Liver (tissue), 9 donors: ENCODE measurements around the gene ZNF423. TPM values are rescaled to one million over a fixed set of nuclear protein-coding genes. Genes with fewer than 3 reads are reported as not detected.

ENCODE experiments used
- DNase-seq: peaks from one replicate; pipeline ENCODE4 v3.0.0-alpha.2; 2017; ENCODE audit warnings: low spot score
- H3K27ac ChIP-seq, 2 donors: one replicate each; pipeline ENCODE4 v1.7.0; 2013; ENCODE audit warnings: inconsistent platforms in 2 of 2, low read length in 2 of 2, control low read depth in 1 of 2, low read depth in 1 of 2, mild to moderate bottlenecking in 1 of 2
- H3K27me3 ChIP-seq, 4 donors: one replicate each; pipeline versions ENCODE4 v1.6.1 to v1.7.0; 2013; ENCODE audit warnings: low read length in 3 of 4, inconsistent platforms in 1 of 4, mild to moderate bottlenecking in 1 of 4, moderate library complexity in 1 of 4; ENCODE audit not compliant: control insufficient read depth in 4 of 4, insufficient read depth in 4 of 4
- H3K36me3 ChIP-seq, 4 donors: one replicate each; pipeline versions ENCODE4 v1.6.1 to v1.7.0; 2013; ENCODE audit warnings: low read length in 3 of 4, mild to moderate bottlenecking in 3 of 4, low read depth in 1 of 4, moderate library complexity in 1 of 4; ENCODE audit not compliant: control insufficient read depth in 4 of 4, insufficient read depth in 3 of 4
- H3K4me1 ChIP-seq, 4 donors: one replicate each; pipeline versions ENCODE4 v1.6.1 to v1.7.0; 2013; ENCODE audit warnings: low read length in 3 of 4, mild to moderate bottlenecking in 3 of 4, moderate library complexity in 1 of 4; ENCODE audit not compliant: control insufficient read depth in 4 of 4, insufficient read depth in 4 of 4
- H3K4me3 ChIP-seq, 3 donors: one replicate each; pipeline versions ENCODE4 v1.6.1 to v1.7.0; 2013; ENCODE audit warnings: low read length in 3 of 3, control low read depth in 1 of 3, low read depth in 1 of 3, mild to moderate bottlenecking in 1 of 3
- H3K9ac ChIP-seq, 2 donors: one replicate each; pipeline ENCODE4 v1.7.0; 2013; ENCODE audit warnings: low read length in 2 of 2, mild to moderate bottlenecking in 2 of 2, moderate library complexity in 2 of 2, control low read depth in 1 of 2, low read depth in 1 of 2
- H3K9me3 ChIP-seq, 4 donors: one replicate each; pipeline versions ENCODE4 v1.6.1 to v1.7.0; 2013; ENCODE audit warnings: low read length in 3 of 4; ENCODE audit not compliant: control insufficient read depth in 4 of 4
- EGR1 ChIP-seq, 2 donors: IDR thresholded peaks; 2 replicates each; pipeline ENCODE4 v1.6.1; 2016 to 2018; ENCODE audit warnings: antibody characterized with exemption in 2 of 2, low read depth in 2 of 2
- FOXA2 ChIP-seq: IDR thresholded peaks from 2 replicates; pipeline ENCODE4 v1.6.1; 2016; ENCODE audit warnings: antibody characterized with exemption
- GABPA ChIP-seq, 2 donors: IDR thresholded peaks in 1 of 2; conservative IDR thresholded peaks in 1 of 2; 2 replicates each; pipeline ENCODE4 v1.6.1; 2016; ENCODE audit warnings: antibody characterized with exemption in 2 of 2, mild to moderate bottlenecking in 1 of 2, moderate library complexity in 1 of 2
- NR2F2 ChIP-seq: IDR thresholded peaks from 2 replicates; pipeline ENCODE4 v1.6.1; 2016; ENCODE audit warnings: antibody characterized with exemption
- RAD21 ChIP-seq, 2 donors: IDR thresholded peaks; 2 replicates each; pipeline ENCODE4 v1.6.1; 2016; ENCODE audit warnings: antibody characterized with exemption in 2 of 2, mild to moderate bottlenecking in 2 of 2
- SP1 ChIP-seq: IDR thresholded peaks from 2 replicates; pipeline ENCODE4 v1.6.1; 2018; ENCODE audit warnings: antibody characterized with exemption, mild to moderate bottlenecking
- WGBS: extraction: QIAGEN DNeasy Blood & Tissue Kit; methylation state at CpG from one replicate; pipeline ENCODE4 v1.1.7; 2013; 5-methylcytosine and 5-hydroxymethylcytosine counted together
- polyA plus RNA-seq, 2 donors: library from polyadenylated mRNA; stranded (reverse) in 1 of 2; unstranded in 1 of 2; fragments of 200-250 nt in 1 of 2; fragments of >200 nt in 1 of 2; fragmentation: Nextera tagmentation in 1 of 2; extraction: Ambion mirVana in 1 of 2; gene quantifications; one replicate each; pipeline versions ENCODE4 v1.2.1 to v1.2.3, GENCODE V29; 2013 to 2015
- total RNA-seq, 2 donors: library from RNA; depleted of rRNA; stranded (reverse); fragments of >200 nt; gene quantifications; one replicate each; pipeline ENCODE4 v1.2.3, GENCODE V29; 2014
- TF ChIP-seq, protein P1 (sequence below): IDR thresholded peaks from 2 replicates; pipeline ENCODE4 v1.6.1; 2016; ENCODE audit warnings: antibody characterized with exemption
- TF ChIP-seq, protein P2 (sequence below): IDR thresholded peaks from 2 replicates; pipeline ENCODE4 v1.6.1; 2016; ENCODE audit warnings: antibody characterized with exemption, mild to moderate bottlenecking
- TF ChIP-seq, protein P3 (sequence below): IDR thresholded peaks from 2 replicates; pipeline ENCODE4 v1.6.1; 2016; ENCODE audit warnings: antibody characterized with exemption
- TF ChIP-seq, protein P4 (sequence below): IDR thresholded peaks from 2 replicates; pipeline ENCODE4 v1.6.1; 2016; ENCODE audit warnings: antibody characterized with exemption
- donor health status: healthy.
- donor health status: healthy.
- donor health status: healthy.
- donor health status: healthy.
- donor health status: healthy.

The ZNF423 gene
- total and polyA plus RNA-seq, 4 donors = 0.24 to 1.6 (median 0.39) TPM

DNA sequence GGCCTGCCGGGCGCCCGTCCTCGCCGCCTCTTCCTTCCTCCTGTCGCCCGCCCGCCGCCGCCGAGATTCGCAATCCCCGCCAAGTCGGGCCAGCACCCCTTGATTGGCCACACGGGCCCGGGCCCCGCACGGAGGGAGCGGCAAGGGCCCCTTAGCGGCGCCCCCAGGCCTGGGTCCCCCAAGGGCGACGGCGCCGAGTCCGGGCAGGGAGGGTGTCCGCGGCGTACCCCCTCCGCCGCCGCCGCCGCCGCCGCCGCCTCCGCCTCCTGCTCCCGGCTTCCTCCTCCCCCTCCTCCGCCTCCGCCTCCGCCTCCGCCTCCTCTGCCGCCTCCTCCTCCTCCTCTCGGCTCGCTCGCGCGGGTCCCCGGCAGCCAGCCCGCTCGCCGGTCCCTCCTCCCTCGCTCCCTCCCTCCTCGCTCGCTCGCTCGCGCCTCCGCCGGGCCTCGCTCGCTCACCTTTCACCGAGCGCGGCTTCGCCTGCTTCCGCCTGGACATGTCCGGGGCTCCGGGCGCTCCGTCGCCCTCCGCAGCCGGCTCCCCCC, 561 bp downstream of the ZNF423 start:
- peaks cover 0 to 4% (median under 1%) of the 10 kb centered on the region in 4 donors for H3K27me3 ChIP-seq
- H3K9ac ChIP-seq = no peak overlapping the region
- peak overlapping the region; percentile 73 to 77 for H3K27ac ChIP-seq
- H3K4me3 ChIP-seq = peak overlapping the region in 2 of 3 donors; percentile 37 to 59
- no peaks in the 10 kb centered on the region for H3K36me3 ChIP-seq
- TF ChIP-seq SP1 = peak; percentile 19
- TF ChIP-seq, protein P1, sequence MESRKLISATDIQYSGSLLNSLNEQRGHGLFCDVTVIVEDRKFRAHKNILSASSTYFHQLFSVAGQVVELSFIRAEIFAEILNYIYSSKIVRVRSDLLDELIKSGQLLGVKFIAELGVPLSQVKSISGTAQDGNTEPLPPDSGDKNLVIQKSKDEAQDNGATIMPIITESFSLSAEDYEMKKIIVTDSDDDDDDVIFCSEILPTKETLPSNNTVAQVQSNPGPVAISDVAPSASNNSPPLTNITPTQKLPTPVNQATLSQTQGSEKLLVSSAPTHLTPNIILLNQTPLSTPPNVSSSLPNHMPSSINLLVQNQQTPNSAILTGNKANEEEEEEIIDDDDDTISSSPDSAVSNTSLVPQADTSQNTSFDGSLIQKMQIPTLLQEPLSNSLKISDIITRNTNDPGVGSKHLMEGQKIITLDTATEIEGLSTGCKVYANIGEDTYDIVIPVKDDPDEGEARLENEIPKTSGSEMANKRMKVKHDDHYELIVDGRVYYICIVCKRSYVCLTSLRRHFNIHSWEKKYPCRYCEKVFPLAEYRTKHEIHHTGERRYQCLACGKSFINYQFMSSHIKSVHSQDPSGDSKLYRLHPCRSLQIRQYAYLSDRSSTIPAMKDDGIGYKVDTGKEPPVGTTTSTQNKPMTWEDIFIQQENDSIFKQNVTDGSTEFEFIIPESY = no peak
- peak in 1 of 2 donors; percentile 46 for TF ChIP-seq EGR1 (IDR thresholded peaks at IDR 0.05; ENCODE audit: low read depth in 2 of 2)
- no peaks in the 10 kb centered on the region for H3K9me3 ChIP-seq
- peak; percentile 73 for DNase-seq
- peaks cover 9 to 34% (median 22%) of the 10 kb centered on the region in 4 donors for H3K4me1 ChIP-seq
- under 1% methylated on average over 75 of the region's 75 CpGs for WGBS

DNA sequence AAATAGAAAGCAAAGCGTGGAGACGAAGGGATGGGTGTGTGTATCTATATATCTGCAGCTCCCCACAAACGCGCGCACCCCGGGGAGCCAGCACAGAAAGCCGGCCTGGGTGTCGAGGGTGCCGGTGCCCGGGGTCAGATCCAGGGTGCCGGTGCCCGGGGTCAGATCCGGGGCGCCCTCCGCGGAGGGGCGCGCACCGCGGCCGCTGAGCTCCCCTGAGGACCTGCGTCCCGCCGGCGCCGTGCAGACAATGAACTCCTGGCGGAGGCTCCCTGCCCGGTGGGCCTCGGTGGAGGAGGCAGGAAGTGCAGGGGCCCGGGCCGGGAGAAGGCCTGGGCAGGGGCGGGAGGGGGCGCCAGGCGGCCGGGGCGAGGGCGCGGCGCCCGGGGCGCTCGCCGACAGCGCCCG, 1.1 kb downstream of the ZNF423 start:
- H3K4me1 ChIP-seq = peaks cover 9 to 34% (median 22%) of the 10 kb centered on the region in 4 donors
- H3K9me3 ChIP-seq = no peaks in the 10 kb centered on the region
- no peak overlapping the region for H3K9ac ChIP-seq
- DNase-seq = no peak
- H3K36me3 ChIP-seq = no peaks in the 10 kb centered on the region
- peak overlapping the region; percentile 55 to 77 for H3K27ac ChIP-seq
- H3K27me3 ChIP-seq = peaks cover 0 to 4% (median under 1%) of the 10 kb centered on the region in 4 donors
- WGBS = 8% methylated on average over 32 of the region's 45 CpGs
- peak overlapping the region in 2 of 3 donors; percentile 37 to 59 for H3K4me3 ChIP-seq
- TF ChIP-seq, protein P2, sequence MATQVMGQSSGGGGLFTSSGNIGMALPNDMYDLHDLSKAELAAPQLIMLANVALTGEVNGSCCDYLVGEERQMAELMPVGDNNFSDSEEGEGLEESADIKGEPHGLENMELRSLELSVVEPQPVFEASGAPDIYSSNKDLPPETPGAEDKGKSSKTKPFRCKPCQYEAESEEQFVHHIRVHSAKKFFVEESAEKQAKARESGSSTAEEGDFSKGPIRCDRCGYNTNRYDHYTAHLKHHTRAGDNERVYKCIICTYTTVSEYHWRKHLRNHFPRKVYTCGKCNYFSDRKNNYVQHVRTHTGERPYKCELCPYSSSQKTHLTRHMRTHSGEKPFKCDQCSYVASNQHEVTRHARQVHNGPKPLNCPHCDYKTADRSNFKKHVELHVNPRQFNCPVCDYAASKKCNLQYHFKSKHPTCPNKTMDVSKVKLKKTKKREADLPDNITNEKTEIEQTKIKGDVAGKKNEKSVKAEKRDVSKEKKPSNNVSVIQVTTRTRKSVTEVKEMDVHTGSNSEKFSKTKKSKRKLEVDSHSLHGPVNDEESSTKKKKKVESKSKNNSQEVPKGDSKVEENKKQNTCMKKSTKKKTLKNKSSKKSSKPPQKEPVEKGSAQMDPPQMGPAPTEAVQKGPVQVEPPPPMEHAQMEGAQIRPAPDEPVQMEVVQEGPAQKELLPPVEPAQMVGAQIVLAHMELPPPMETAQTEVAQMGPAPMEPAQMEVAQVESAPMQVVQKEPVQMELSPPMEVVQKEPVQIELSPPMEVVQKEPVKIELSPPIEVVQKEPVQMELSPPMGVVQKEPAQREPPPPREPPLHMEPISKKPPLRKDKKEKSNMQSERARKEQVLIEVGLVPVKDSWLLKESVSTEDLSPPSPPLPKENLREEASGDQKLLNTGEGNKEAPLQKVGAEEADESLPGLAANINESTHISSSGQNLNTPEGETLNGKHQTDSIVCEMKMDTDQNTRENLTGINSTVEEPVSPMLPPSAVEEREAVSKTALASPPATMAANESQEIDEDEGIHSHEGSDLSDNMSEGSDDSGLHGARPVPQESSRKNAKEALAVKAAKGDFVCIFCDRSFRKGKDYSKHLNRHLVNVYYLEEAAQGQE = no peak

DNA sequence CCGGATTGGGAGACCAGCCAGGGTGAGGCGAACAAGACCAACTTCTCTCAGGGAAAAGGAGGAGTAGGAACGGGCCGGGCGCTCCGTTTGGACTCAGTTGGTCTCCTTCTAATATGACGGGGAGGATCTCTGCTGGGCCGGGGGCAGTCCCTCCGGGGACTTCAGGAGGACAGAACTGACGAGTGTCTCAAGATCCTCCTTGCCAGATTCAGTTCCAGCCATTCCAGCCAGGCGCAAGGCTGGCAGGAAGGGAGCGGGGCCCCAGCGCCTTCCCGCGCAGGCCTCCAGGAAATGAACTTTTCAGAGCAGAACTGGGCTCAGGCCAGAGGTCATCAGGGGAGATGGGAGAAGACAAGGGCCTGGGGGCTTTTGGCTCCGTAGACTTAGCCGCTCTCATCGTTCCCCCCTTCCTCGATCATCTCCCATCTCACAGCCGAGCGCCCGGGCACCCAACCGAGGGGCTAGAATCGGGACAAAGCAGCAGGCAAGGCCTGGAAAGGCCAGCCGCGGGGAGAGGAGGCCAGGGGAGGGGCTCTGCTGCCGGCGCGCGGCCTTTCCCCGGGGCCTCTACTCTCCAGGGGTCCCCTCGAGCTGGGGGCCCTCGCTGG, 1.6 kb downstream of the ZNF423 start:
- H3K9me3 ChIP-seq = no peaks in the 10 kb centered on the region
- WGBS = 39% methylated on average over 33 of the region's 33 CpGs
- H3K27ac ChIP-seq = peak overlapping the region; percentile 40 to 55
- H3K27me3 ChIP-seq = peaks cover 0 to 4% (median under 1%) of the 10 kb centered on the region in 4 donors
- no peaks in the 10 kb centered on the region for H3K36me3 ChIP-seq
- H3K9ac ChIP-seq = no peak overlapping the region
- TF ChIP-seq FOXA2 (no peak), NR2F2 (peak; percentile 79), GABPA (IDR thresholded peaks at IDR 0.05 in 1 of 2, conservative IDR thresholded peaks at IDR 0.05 in 1 of 2) (no peak), RAD21 (IDR thresholded peaks at IDR 0.05) (peak in 1 of 2 donors; percentile 7)
- TF ChIP-seq, protein P3, sequence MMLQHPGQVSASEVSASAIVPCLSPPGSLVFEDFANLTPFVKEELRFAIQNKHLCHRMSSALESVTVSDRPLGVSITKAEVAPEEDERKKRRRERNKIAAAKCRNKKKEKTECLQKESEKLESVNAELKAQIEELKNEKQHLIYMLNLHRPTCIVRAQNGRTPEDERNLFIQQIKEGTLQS = no peak
- TF ChIP-seq, protein P4, sequence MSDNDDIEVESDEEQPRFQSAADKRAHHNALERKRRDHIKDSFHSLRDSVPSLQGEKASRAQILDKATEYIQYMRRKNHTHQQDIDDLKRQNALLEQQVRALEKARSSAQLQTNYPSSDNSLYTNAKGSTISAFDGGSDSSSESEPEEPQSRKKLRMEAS = no peak
- no peak for DNase-seq
- H3K4me3 ChIP-seq = peak overlapping the region in 1 of 3 donors; percentile 59
- peaks cover 9 to 34% (median 22%) of the 10 kb centered on the region in 4 donors for H3K4me1 ChIP-seq
